IgD-negative memory B cell (primary cell): Measurements from ENCODE around the gene PLA2G6. TPM values are rescaled to one million over a fixed set of nuclear protein-coding genes. Genes with fewer than 3 reads are reported as not detected.
"Not testable (repeated sequence)": the region's sequence is repeated elsewhere in the genome, so short reads cannot be mapped to it uniquely, and the experiment has no call there.

Experiments
- H3K27ac Mint-ChIP-seq, 3 donors: one replicate each; pipeline ENCODE4 v1.8.0; 2020 to 2022; ENCODE audit warnings: mild to moderate bottlenecking in 3 of 3, mixed read lengths in 3 of 3, moderate library complexity in 1 of 3
- H3K27me3 Mint-ChIP-seq: one replicate; pipeline ENCODE4 v1.8.0; 2021; ENCODE audit warnings: mixed read lengths
- H3K36me3 Mint-ChIP-seq: one replicate; pipeline ENCODE4 v1.8.0; 2020; ENCODE audit warnings: mild to moderate bottlenecking, mixed read lengths
- H3K4me1 Mint-ChIP-seq, 3 donors: one replicate each; pipeline ENCODE4 v1.8.0; 2020 to 2022; ENCODE audit warnings: mixed read lengths in 3 of 3, mild to moderate bottlenecking in 1 of 3
- H3K4me3 Mint-ChIP-seq, 4 donors: one replicate each; pipeline ENCODE4 v1.8.0; 2020 to 2022; ENCODE audit warnings: mild to moderate bottlenecking in 4 of 4, mixed read lengths in 4 of 4, moderate library complexity in 3 of 4
- H3K9me3 Mint-ChIP-seq, 3 donors: one replicate each; pipeline ENCODE4 v1.8.0; 2020 to 2021; ENCODE audit warnings: mixed read lengths in 3 of 3, mild to moderate bottlenecking in 1 of 3
- polyA plus RNA-seq: library from polyadenylated mRNA; unstranded; fragments of 300-500 nt; fragmentation: Illumina TruSeq; gene quantifications from one replicate; pipeline ENCODE4 v1.2.3, GENCODE V29; 2021

The PLA2G6 gene
- polyA plus RNA-seq, 1 donor from 2014 or later, result 3.0 TPM

- Mint-ChIP-seq H3K4me3 (no peak overlapping the region), H3K27me3 (peaks cover 9% of the 10 kb centered on the region), H3K36me3 (no peaks in the 10 kb centered on the region), H3K4me1 (peaks cover 0 to 3% (median 2%) of the 10 kb centered on the region in 3 donors), H3K9me3 (peaks cover 0 to 2% (median 0%) of the 10 kb centered on the region in 3 donors), H3K27ac (no peak overlapping the region)
These were observed 6.0 kb upstream of the PLA2G6 start for GRCh38 chr22:38187413-38188212.

DNA sequence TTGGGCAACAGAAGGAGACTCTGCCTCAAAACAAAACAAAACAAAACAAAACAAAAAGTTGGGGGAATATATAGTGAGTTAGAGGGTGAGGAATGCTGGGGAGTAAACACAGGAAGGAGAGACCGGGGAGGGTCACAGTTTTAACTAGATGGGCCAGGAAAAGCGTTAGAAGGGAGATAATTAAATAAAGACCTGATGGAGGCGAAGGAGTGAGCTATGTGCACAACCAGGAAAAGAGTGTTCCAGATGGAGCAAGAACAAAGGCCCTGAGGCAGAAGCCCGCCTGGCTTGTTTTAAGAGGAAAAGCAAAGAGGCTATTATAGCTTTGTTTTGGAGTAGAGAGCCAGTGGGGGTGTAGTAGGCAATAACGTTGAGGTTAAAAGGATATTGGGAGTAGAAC is 4.8 kb upstream of the PLA2G6 start:
- H3K27me3 Mint-ChIP-seq, result peaks cover 9% of the 10 kb centered on the region
- no peak overlapping the region for H3K27ac Mint-ChIP-seq
- H3K9me3 Mint-ChIP-seq, result peaks cover 0 to 2% (median 0%) of the 10 kb centered on the region in 3 donors
- no peaks in the 10 kb centered on the region for H3K36me3 Mint-ChIP-seq
- peaks cover 6 to 9% (median 7%) of the 10 kb centered on the region in 3 donors for H3K4me1 Mint-ChIP-seq
- H3K4me3 Mint-ChIP-seq, result no peak overlapping the region

GRCh38 chr22:38184788-38185187 is 3.2 kb upstream of the PLA2G6 start:
- H3K27me3 Mint-ChIP-seq, result peaks cover 9% of the 10 kb centered on the region
- peaks cover 0 to 2% (median 0%) of the 10 kb centered on the region in 3 donors for H3K9me3 Mint-ChIP-seq
- peaks cover 22 to 23% (median 22%) of the 10 kb centered on the region in 3 donors for H3K4me1 Mint-ChIP-seq
- H3K4me3 Mint-ChIP-seq, result no peak overlapping the region
- H3K36me3 Mint-ChIP-seq, result no peaks in the 10 kb centered on the region
- H3K27ac Mint-ChIP-seq, result no peak overlapping the region

GRCh38 chr22:38180841-38181452 is 683 bp downstream of the PLA2G6 start:
- H3K9me3 Mint-ChIP-seq, result no peaks in the 10 kb centered on the region
- H3K27ac Mint-ChIP-seq, result peak overlapping the region; percentile 88 to 93 (median 91)
- peak overlapping the region; percentile 85 to 97 (median 92) for H3K4me3 Mint-ChIP-seq
- H3K4me1 Mint-ChIP-seq, result peaks cover 23 to 37% (median 29%) of the 10 kb centered on the region in 3 donors
- no peaks in the 10 kb centered on the region for H3K36me3 Mint-ChIP-seq
- H3K27me3 Mint-ChIP-seq, result peaks cover 2% of the 10 kb centered on the region

- not testable (repeated sequence) for H3K36me3 Mint-ChIP-seq, H3K9me3 Mint-ChIP-seq, H3K27me3 Mint-ChIP-seq
- Mint-ChIP-seq H3K4me3 (peak overlapping the region in 1 of 4 donors; percentile 57), H3K27ac (peak overlapping the region in 1 of 3 donors; percentile 22), H3K4me1 (peaks cover 23 to 38% (median 28%) of the 10 kb centered on the region in 3 donors)
These were observed 3.1 kb downstream of the PLA2G6 start for GRCh38 chr22:38178605-38178937.

- no peaks in the 10 kb centered on the region for H3K27me3 Mint-ChIP-seq
- H3K27ac Mint-ChIP-seq, result peak overlapping the region in 2 of 3 donors; percentile 28 to 67
- peaks cover 1% of the 10 kb centered on the region for H3K36me3 Mint-ChIP-seq
- H3K9me3 Mint-ChIP-seq, result no peaks in the 10 kb centered on the region
- H3K4me3 Mint-ChIP-seq, result peak overlapping the region in 1 of 4 donors; percentile 22
- H3K4me1 Mint-ChIP-seq, result peaks cover 23 to 40% (median 28%) of the 10 kb centered on the region in 3 donors
These were observed 3.6 kb downstream of the PLA2G6 start for GRCh38 chr22:38177926-38178604.

DNA sequence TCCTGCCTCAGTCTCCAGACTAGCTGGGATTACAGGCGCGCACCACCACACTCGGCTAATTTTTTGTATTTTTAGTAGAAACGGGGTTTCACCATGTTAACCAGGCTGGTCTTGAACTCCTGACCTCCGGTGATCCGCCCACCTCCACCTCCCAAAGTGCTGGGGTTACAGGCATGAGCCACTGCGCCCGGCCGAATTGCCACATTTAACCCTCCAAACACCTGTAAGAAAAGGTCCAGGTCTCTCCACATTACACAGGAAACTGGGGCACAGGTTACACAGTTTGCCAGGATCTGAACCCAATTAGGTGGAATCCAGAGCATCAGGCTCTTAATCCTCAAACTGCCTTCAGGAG is 4.1 kb downstream of the PLA2G6 start:
- H3K36me3 Mint-ChIP-seq, H3K9me3 Mint-ChIP-seq, H3K4me3 Mint-ChIP-seq, H3K27me3 Mint-ChIP-seq: not testable (repeated sequence)
- peak overlapping the region in 2 of 3 donors; percentile 28 to 62 for H3K27ac Mint-ChIP-seq
- peaks cover 23 to 39% (median 28%) of the 10 kb centered on the region in 3 donors for H3K4me1 Mint-ChIP-seq

DNA sequence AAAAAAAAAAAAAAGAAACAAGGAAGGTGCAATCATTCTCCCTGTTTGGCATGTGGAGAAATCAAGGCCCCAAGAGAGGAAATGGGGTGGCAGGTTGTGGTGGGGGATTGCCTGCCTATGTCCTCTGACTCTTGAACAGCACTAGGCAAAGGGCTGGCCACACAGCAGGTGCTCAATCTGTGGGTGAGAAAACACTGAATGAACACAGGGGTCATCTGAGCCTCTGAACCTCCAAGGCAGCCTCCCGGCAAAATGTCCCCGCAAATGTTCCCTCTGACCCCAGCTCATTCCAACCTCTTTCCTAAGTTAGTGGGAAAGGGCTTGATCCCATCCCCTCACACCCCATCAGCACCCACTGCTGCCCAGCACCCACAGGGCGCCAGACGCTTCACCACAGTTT is 4.6 kb downstream of the PLA2G6 start:
- Mint-ChIP-seq H3K4me3 (no peak overlapping the region), H3K27me3 (no peaks in the 10 kb centered on the region), H3K36me3 (peaks cover 1% of the 10 kb centered on the region), H3K4me1 (peaks cover 23 to 38% (median 28%) of the 10 kb centered on the region in 3 donors), H3K9me3 (no peaks in the 10 kb centered on the region), H3K27ac (peak overlapping the region in 1 of 3 donors; percentile 62)

GRCh38 chr22:38176170-38176741 is 5.4 kb downstream of the PLA2G6 start:
- Mint-ChIP-seq H3K4me3 (peak overlapping the region in 1 of 4 donors; percentile 70), H3K36me3 (peaks cover 1% of the 10 kb centered on the region), H3K4me1 (peaks cover 15 to 33% (median 20%) of the 10 kb centered on the region in 3 donors), H3K27me3 (no peaks in the 10 kb centered on the region), H3K9me3 (no peaks in the 10 kb centered on the region), H3K27ac (peak overlapping the region in 1 of 3 donors; percentile 78)

- peaks cover 1% of the 10 kb centered on the region for H3K36me3 Mint-ChIP-seq
- H3K4me3 Mint-ChIP-seq, result peak overlapping the region in 1 of 4 donors; percentile 77
- H3K27ac Mint-ChIP-seq, result peak overlapping the region in 2 of 3 donors; percentile 9 to 78
- no peaks in the 10 kb centered on the region for H3K27me3 Mint-ChIP-seq
- peaks cover 8 to 25% (median 15%) of the 10 kb centered on the region in 3 donors for H3K4me1 Mint-ChIP-seq
- H3K9me3 Mint-ChIP-seq, result no peaks in the 10 kb centered on the region
These were observed 6.2 kb downstream of the PLA2G6 start for GRCh38 chr22:38175206-38176118.

DNA sequence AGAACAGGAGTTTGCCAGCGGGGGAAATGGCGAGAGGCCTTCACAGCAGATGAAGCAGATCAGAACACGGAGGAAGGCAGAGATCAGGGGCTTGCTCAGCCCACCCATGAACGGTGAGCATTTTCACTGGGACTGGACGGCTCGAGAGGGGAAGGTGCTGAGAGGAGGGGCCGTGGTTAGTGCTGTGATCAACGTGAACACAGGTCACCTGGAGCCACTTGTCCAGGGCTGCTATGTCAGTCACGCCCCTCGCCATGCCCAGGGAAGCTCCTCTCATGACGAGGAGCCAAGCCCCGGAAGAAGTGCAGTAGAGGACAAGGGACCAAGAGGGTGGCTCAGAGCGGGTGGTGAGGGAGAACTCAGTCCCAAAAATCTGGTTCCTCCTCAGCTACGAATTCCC is 7.0 kb downstream of the PLA2G6 start:
- peaks cover 0 to 17% (median 7%) of the 10 kb centered on the region in 3 donors for H3K4me1 Mint-ChIP-seq
- H3K27ac Mint-ChIP-seq, result no peak overlapping the region
- H3K36me3 Mint-ChIP-seq, result peaks cover 1% of the 10 kb centered on the region
- no peak overlapping the region for H3K4me3 Mint-ChIP-seq
- H3K9me3 Mint-ChIP-seq, result no peaks in the 10 kb centered on the region
- no peaks in the 10 kb centered on the region for H3K27me3 Mint-ChIP-seq

- Mint-ChIP-seq H3K4me3 (no peak overlapping the region), H3K36me3 (peaks cover 3% of the 10 kb centered on the region), H3K4me1 (peaks cover 0 to 12% (median 4%) of the 10 kb centered on the region in 3 donors), H3K9me3 (no peaks in the 10 kb centered on the region), H3K27me3 (no peaks in the 10 kb centered on the region), H3K27ac (no peak overlapping the region)
These were observed 8.1 kb downstream of the PLA2G6 start for GRCh38 chr22:38173641-38173906.

DNA sequence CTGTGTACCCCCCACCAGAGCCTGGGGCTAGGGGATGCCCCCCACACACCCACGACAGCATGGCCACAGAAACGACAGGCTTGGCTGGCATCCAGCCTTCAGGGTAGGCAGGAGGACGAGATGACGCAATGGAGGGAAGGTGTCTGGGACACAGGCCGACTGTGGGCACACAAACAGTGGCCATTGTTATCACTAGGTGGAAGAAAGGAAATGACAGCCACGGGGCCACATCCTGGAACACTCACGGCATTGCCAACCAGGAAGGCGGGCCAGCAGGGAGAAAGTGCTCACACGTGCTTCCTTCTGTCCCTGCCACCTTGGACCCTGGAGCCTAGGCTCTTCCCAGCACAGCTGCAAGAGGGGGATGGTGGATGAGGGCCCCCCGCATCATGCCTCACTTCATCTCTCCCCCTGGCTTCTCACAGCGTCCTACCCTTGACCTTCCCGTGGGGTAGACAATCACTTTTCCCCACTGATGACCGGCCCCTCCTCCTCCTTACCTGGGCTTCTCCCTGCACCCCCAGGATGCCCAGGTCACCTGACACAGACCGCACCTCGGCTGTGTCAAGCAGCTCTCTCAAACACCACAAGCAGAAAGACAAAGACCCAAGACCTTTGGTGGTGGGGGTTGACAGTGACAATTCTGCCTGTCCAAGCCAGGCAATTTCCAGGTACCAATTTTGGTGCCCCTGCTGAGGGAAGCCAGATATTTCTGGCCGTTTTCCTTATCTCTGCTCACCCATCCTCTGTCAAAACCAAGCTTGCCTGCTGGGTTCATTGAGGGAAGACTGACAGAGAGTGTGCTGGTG is 8.6 kb downstream of the PLA2G6 start:
- H3K27ac Mint-ChIP-seq, result peak overlapping the region in 1 of 3 donors; percentile 27
- H3K9me3 Mint-ChIP-seq, result no peaks in the 10 kb centered on the region
- no peak overlapping the region for H3K4me3 Mint-ChIP-seq
- no peaks in the 10 kb centered on the region for H3K27me3 Mint-ChIP-seq
- peaks cover 3% of the 10 kb centered on the region for H3K36me3 Mint-ChIP-seq
- peaks cover 0 to 12% (median 4%) of the 10 kb centered on the region in 3 donors for H3K4me1 Mint-ChIP-seq
